Jurkat, Clone E6-1 (cell line): ENCODE results near the gene SIRPA. TPM values are rescaled to one million over a fixed set of nuclear protein-coding genes. Genes with fewer than 3 reads are reported as not detected.

Experiments
- DNase-seq: peaks from one replicate; pipeline ENCODE4 v3.0.0-alpha.2; 2011; ENCODE audit warnings: low read depth, low spot score
- H3K4me3 ChIP-seq: 2 replicates; pipeline ENCODE4 v1.5.1; 2011; ENCODE audit warnings: mild to moderate bottlenecking, low read length, control low read depth, moderate library complexity
- polyA plus RNA-seq: library from polyadenylated mRNA; unstranded; fragments of >200 nt; gene quantifications from one replicate; pipeline ENCODE4 v1.2.1, GENCODE V29; 2012; ENCODE audit warnings: missing spikeins; ENCODE audit not compliant: insufficient read length, insufficient read depth

SIRPA gene
- 2.2 TPM for polyA plus RNA-seq

GRCh38 chr20:1894951-1895673 lies at the start of gene SIRPA:
SIRPA (plus strand) TSS chr20:1895407; CDS start chr20:1895448, 41 bp downstream.
- no peak within 1 kb of the TSS for H3K4me3 ChIP-seq
- DNase-seq = no peak

GRCh38 chr20:1845701-1846100 lies 49.5 kb upstream of the SIRPA start:
- no peak overlapping the region for H3K4me3 ChIP-seq

GRCh38 chr20:1846341-1846740 lies 48.9 kb upstream of the SIRPA start:
- no peak overlapping the region for H3K4me3 ChIP-seq
- DNase-seq = no peak

More at GRCh38 chr20:1845701-1846100, 49.5 kb upstream of the SIRPA start:
- DNase-seq = no peak

- no peak overlapping the region for H3K4me3 ChIP-seq
- no peak for DNase-seq
Observed at GRCh38 chr20:1846876-1847275, 48.3 kb upstream of the SIRPA start.

- H3K4me3 ChIP-seq = no peak overlapping the region
- DNase-seq = no peak
Observed at GRCh38 chr20:1847780-1848179, 47.4 kb upstream of the SIRPA start.

- no peak overlapping the region for H3K4me3 ChIP-seq
- no peak for DNase-seq
Observed at GRCh38 chr20:1848373-1848772, 46.8 kb upstream of the SIRPA start.

- peak; percentile 18 for DNase-seq
- no peak overlapping the region for H3K4me3 ChIP-seq
Observed at GRCh38 chr20:1851396-1851795, 43.8 kb upstream of the SIRPA start.

- DNase-seq = no peak
- no peak overlapping the region for H3K4me3 ChIP-seq
Observed at GRCh38 chr20:1853473-1853872, 41.7 kb upstream of the SIRPA start.

GRCh38 chr20:1854246-1854645 lies 41.0 kb upstream of the SIRPA start:
- H3K4me3 ChIP-seq = no peak overlapping the region
- no peak for DNase-seq

- DNase-seq = no peak
- no peak overlapping the region for H3K4me3 ChIP-seq
Observed at GRCh38 chr20:1855109-1855508, 40.1 kb upstream of the SIRPA start.

- no peak for DNase-seq
Observed at GRCh38 chr20:1855690-1856089, 39.5 kb upstream of the SIRPA start.

GRCh38 chr20:1856424-1856823 lies 38.8 kb upstream of the SIRPA start:
- DNase-seq = no peak
- no peak overlapping the region for H3K4me3 ChIP-seq

More at GRCh38 chr20:1855690-1856089, 39.5 kb upstream of the SIRPA start:
- H3K4me3 ChIP-seq = no peak overlapping the region

- no peak overlapping the region for H3K4me3 ChIP-seq
- no peak for DNase-seq
Observed at GRCh38 chr20:1857466-1857865, 37.7 kb upstream of the SIRPA start.

- DNase-seq = no peak
- H3K4me3 ChIP-seq = no peak overlapping the region
Observed at GRCh38 chr20:1858871-1859270, 36.3 kb upstream of the SIRPA start.

- no peak overlapping the region for H3K4me3 ChIP-seq
- no peak for DNase-seq
Observed at GRCh38 chr20:1860446-1860845, 34.8 kb upstream of the SIRPA start.

GRCh38 chr20:1861347-1861976 lies 33.7 kb upstream of the SIRPA start:
- no peak for DNase-seq
- H3K4me3 ChIP-seq = no peak overlapping the region

GRCh38 chr20:1861996-1862662 lies 33.1 kb upstream of the SIRPA start:
- H3K4me3 ChIP-seq = no peak overlapping the region
- DNase-seq = no peak

GRCh38 chr20:1862663-1863053 lies 32.5 kb upstream of the SIRPA start:
- H3K4me3 ChIP-seq = no peak overlapping the region
- DNase-seq = no peak

- no peak overlapping the region for H3K4me3 ChIP-seq
- DNase-seq = no peak
Observed at GRCh38 chr20:1863296-1863695, 31.9 kb upstream of the SIRPA start.

- H3K4me3 ChIP-seq = no peak overlapping the region
- DNase-seq = no peak
Observed at GRCh38 chr20:1866834-1867233, 28.4 kb upstream of the SIRPA start.
